Measurements from ENCODE around the gene KIRREL3. TPM values are rescaled to one million over a fixed set of nuclear protein-coding genes. Genes with fewer than 3 reads are reported as not detected.

Gene KIRREL3
- total RNA-seq, 1 donor from 2014 or later: 2.1 TPM

DNA sequence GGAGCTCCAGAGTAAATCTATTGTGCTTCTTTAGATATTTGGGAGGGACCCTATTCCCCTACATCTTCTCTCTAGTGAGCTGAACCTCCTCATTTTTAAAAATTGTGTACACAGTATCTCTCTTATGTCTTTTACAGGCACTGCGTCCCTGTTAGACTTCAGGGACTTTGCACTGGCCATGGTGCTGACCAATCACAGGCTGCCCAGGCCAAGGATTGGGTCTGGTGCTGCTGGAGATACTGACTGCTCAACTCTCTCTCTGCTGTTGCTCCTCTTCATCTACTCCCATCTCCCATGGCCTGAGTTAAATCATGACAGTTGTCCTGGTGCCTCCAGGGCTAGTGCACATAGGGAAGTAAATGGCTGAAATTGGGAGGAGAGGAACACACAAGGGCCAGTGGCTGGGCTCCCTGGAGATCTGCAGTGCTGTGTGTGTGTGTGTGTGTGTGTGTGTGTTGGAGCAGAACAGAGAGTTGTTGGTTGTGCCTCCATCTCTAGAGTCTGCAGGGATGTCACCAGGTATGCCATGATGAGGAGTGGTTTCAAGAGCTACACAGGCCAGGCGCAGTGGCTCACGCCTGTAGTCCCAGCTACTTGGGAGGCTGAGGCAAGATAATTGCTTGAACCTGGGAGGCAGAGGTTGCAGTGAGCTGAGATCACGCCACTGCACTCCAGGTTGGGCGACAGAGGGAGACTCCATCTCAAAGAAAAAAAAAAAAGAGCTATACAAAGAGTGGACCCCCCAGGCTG lies 489.8 kb downstream of the KIRREL3 start:
- no peak for DNase-seq

DNA sequence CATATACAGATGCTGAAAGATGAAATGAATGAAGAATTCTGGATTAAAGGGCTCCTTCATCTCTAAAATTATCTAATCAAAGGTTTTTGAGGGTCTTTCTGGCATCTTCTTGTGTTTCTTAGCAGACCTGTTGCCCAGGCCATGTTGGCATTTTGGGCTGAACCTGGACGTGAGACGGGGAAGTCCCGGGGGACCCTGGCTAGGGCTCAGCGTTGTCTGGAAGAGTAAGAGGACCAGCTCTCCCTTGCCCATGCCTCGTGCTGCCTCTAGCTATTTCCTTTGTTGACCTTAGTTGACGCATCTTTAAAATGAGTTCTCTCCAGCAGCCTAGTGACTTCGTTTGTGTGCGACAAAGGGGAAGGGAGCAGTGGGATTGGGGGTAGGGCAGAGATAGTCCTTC lies 492.9 kb downstream of the KIRREL3 start:
- DNase-seq: no peak

DNA sequence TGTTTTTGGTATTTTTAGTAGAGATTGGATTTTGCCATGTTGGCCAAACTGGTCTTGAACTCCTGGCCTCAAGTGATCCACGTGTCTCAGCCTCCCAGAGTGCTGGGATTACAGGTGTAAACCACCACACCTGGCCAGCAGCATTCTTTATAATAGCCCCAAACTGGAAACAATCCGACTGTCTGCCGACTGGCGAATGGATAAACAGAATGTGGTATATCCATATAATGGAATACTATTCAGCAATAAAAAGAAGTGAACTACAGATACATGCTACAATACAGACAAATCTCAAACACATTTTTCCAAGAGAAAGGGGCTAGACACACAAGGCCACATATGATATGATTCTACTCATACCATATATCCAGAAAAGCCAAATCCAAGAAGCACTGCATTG lies 493.8 kb downstream of the KIRREL3 start:
- DNase-seq: no peak

DNA sequence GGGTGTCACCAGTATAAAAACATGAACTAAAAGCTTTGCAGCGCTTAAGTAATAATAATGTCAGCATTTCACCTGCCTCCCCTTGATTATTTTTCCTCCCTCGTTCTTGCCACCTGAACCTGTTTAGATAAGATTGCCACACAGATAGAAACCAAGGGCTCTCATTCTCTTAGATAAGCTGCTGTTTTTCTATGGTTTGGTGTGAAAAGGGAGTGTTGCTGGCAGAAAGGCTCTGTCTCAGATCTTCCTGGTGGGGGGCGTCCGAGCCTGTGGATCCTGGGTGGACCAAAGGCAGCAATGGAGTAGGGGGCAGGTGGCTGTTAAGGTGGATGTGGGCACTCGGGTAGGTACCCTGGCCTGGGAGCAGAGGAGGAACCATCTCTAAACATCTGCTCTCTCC lies 497.6 kb downstream of the KIRREL3 start:
- DNase-seq: no peak

DNA sequence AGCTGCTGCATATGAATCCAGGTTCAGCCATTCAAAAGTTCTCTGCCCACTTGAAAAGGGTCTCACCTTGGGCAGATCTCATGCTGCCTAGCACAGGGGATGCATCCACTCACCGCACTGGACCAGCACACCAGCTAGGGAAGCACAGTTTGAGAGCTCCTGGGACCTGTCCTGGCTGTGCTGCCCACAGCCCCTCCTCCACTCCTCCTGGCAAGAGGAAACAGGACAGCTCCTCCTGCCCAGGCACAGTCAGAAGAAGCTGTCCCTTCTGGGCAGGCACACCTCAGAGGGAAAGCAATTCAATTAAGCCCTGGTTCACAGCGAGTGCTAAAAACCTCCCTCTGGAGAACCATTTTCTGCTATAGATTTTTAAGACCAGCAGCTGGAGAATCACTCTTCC lies 498.4 kb downstream of the KIRREL3 start:
- DNase-seq: no peak

DNA sequence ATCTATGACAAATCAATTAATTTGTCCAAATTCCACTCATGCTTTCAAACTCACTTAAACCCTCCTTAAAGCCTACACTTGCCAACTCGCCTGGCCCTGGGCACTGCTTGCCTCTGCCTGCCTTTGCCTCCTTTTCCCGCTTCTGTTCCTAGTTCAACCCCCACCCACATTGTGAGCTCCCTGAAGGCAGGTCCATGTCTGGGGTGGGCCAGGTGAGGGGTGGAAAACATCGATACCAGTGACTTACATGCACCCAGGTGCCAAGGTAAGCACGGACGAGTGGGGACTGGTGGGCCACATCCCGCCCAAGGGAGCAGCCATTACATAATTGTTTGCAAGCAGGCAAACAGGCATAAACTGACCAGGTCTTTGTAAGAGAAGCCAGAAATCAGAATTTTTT lies 498.9 kb downstream of the KIRREL3 start:
- DNase-seq: no peak

DNA sequence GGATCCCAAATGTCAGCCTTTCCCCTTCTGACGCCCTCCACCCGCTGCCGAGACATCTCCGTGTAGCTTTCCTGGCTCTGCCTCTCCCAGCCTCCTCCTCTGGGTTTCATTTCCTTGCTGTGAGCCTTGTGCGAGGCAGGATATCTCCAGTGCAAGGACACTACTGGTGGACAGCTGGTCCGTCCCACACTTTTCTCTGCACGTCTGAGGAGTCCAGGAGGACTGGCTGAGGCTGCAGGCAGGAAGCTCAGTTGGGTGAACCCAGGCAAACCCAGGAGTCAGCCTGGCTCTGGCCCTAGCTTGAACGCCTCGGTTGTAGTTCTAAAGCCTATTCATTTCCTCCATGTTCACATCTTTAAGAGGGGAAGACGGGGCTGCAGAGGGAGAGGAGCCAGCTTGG lies 499.6 kb downstream of the KIRREL3 start:
- no peak for DNase-seq

DNA sequence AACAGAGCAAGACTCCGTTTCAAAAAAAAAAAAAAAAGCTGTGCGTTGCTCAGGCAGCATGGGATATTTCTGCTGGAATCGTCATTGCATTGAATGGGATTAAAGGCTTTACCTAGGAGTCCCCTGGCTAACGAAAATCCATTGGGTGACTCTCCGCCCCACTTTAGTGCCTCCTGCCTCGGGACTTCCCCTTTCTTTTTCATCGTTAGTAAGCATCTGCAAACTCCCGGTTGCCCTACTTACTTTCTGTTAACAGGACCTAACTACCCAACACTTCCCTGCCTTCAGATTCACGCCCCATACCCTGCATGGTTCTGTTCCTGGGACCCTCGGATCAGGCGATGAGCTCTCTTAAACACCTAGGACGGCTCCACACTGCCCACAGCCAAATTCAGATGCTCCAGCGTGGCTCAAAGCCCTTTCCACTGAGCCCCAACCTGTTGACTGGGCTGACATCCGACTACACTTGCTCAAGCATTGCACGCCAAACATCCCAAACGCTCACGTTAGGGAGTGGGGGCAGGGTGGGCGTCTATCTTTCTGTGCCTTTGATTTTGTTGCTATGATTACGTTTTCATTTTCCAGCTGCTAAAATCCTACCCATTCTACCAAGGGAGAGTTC lies 501.3 kb downstream of the KIRREL3 start:
- DNase-seq: no peak

DNA sequence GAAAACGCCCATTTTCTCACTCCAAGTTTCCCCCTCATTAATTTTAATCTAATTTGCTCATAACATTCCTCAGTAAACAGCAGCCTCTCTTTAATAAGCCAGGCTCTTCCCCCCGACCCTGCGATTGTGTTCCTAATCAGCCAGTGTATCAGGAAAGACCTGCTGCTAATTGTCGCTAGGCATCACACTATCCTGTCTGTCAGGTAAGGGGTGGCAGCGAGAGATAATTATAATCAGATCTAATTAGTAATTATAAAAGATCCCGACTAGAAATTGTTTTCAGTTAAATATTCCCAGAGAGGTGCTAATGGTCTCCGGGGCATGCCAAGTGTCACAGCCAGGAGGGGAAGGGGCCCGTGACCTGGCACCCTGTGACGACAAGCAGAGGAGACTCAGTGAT lies 502.3 kb downstream of the KIRREL3 start:
- no peak for DNase-seq

DNA sequence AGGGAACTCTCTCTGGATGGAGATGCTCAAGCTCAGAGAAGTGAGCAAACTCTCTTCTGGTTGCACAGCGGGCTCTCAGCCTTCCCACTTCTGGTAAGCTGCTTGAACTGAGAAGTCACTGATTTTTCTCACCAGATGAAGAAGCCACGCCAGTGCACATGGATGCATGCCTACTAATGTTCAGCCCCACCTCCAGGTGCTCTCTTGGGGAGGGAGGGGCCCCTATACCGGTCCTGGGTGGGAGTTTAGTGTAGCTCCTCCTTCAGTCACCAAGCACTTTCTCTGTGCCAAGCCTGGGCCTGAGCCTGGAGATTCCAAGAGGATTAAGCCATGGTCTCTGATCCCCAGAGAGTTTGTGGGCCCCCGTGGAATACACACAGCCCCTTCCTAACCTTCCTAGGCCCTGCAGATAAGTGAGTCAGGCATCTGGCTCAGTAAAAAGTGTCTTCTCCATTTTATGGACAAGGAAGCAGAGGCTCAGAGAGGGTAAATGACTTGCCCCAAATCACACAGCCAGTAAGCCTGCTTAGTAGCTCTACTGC lies 502.9 kb downstream of the KIRREL3 start:
- peak; percentile 8 for DNase-seq

DNA sequence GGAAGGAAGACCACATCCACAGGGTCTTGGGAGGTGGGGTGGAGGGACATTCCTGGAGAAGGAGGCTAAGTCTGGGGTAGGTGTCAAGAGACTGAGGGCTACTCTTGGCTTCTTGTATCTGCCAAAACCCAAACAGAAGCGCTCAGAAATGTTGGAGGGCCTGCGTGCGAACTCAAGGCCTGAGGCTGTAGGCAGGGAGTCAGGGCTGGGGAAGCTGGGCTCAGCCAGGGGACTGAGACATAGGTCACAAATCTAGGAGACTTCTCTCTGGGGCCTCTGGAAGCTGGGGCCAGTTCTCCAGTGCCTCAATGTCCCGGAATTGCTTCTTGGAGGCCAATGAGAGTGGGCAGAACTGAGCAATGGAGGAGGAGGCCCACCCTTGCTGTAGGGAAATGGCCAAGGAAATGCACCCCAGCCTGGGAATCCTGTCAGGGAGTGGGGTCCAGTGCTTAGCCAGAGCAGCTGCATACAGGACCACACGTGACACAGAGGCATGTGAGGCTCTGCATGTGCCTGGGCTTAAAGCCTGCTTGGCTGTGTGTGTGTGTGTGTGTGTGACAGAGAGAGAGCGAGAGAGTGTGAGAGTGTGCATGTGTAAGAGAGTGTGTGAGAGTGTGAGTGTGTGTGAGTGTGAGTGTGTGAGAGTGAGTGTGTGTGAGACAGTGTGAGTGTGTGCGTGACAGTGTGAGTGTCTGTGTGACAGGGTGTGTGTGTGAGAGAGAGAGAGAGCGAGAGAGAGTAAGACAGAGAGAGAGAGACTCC lies 503.8 kb downstream of the KIRREL3 start:
- DNase-seq: peak; percentile 68

DNA sequence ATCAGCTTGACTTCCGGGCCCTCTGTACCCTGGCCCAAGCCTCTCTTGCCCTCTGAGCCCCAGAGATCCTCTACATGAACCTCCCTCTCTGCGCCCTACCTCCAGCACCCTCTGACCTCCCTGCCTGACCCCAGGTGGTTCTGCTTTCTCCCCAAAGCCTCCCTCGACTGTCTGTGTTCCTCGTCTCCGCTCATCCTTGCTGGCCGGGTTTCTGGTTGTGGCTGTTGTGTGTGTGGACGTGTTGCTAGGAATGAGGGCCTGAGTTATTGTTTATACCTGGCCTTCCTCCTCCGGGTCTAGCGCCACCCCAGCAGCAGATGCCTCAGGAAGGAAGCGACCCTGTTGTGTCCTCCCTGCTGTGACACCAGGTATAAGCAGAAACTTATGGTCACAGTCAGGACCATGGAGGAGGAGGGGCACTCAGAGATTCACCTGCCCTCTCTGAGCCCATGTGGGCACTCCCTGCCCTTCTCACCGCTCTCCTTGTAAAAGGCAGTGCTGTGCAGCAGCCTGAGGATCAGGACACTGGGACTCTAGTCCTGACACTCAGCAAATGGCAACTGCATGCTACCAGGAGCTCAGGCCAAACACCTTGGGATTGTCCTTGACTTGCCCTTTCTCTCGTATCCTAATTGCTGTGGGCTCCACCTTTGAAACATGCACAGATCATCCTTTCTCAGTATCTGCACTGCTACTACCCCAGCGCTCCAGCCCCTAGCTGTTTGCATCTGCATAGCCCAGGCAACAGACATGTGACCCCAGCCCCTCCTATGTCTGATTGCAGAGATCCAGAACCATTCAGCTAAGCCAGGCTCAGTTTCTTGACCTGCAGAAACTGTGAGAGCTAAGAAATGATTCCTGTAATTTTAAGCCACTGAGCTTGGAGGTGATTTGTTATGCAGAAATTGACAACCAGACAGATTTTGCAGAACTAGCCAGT lies 505.0 kb downstream of the KIRREL3 start:
- DNase-seq: no peak

DNA sequence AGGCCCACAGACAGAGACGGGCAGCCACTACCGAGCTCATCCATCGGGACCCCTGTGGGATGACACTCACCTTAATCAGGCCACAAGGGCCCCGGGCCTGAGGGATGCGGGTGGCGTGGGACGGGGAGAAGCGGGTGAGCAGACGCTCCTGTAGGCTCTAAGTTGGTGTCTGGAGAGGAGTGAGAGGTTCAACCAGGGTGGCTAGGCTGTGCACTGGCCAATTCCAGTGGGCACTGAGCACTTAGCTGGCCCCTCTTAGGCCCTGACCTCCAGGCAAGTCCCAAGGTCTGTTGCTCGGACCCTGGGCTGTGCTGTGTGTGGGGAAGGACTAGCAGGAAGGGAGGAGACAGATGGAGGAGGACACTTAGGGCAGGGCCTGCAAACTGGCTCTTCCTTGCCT lies 505.7 kb downstream of the KIRREL3 start:
- no peak for DNase-seq

DNA sequence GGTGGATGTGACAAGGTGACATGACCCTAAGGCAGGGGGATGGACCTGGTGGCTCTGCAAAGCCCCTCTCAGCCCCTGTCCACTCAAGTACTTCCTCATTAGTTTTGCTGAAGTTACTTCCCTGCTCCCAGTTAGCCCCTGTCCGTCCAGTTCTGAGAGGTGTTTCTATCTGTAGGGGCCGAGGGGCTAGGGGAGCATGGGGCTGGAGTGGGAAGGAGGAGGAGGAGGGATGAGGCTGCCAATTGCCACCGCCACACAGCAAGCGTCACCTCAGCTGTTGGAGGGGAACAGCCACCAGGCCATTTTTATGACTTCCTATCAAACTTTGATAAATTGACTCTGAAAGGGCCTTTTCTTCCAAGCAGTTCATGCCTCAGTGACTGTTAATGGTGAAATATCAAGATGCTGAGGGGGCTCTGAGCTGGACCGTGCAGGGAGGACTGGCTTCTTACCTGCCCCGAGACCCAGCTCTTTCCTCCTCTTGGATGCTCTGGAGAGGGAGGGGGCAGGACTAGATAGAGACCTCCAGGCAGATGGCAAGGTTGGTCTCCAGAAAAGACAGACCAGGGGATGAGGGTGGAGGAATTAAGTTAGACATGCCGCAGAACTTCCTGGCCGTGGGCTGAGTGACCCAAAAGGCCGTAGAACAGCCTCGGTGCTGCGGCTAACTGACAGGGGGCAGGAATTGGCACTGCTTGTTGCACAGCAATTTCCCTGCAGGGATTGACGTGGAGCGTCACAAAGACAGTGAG lies 508.1 kb downstream of the KIRREL3 start:
- DNase-seq: no peak

DNA sequence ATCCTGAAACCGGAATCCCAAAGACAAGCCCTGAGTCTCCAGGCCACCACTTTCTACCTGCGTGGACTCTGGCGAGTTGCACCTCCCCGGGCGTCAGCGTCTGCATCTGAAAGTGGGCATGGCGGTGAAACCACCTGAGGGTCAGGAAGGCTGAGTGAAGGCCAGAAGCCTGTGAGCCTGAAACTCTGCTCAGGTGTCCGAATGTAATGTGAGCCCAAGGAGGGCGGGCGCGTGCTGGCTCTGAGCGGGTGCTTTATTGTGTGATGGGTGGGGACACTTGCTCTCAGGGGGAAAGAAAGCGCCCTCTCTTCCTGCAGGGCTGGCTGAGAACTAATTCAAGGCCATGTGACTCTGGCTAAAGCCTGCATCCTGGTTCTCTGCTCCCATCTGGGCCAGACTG lies 509.5 kb downstream of the KIRREL3 start:
- DNase-seq: no peak

DNA sequence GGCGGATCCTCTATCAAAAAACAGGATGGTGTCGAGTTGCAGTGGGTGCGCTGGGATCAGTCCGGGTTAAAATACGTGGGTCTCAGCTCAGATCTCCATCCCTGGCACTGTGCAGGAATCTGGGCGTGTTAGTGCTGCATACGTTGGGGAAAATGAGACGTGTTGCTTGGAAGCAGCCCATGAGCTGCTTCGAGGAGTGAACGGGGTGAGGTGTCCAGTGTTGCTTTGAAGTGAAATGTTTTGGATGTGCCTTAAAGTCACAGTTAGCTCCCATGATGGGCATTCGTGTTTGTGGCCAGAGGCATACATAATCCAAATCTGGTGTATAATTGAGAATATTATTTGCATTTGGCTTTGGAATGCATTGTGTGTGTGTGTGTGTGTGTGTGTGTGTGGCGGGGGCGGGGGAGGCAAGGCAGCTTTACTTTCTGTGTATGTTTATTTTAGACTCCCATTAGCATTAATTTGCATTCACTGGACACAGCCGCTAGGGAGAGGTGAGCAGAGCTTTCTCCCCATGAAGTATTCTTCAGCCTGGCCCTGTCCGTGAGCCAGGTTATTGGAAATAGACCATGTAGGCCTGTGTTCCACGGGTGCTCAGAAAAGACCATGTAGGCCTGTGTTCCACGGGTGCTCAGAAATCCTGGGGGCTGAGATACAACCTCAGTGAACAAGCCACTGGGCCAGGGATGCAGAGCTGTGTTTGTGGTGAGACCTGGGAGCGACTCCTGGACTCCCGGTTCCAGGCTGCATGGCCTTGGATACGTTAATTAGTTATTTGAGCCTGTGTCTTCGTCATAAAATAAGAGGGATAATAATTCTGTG lies 510.5 kb downstream of the KIRREL3 start:
- no peak for DNase-seq

DNA sequence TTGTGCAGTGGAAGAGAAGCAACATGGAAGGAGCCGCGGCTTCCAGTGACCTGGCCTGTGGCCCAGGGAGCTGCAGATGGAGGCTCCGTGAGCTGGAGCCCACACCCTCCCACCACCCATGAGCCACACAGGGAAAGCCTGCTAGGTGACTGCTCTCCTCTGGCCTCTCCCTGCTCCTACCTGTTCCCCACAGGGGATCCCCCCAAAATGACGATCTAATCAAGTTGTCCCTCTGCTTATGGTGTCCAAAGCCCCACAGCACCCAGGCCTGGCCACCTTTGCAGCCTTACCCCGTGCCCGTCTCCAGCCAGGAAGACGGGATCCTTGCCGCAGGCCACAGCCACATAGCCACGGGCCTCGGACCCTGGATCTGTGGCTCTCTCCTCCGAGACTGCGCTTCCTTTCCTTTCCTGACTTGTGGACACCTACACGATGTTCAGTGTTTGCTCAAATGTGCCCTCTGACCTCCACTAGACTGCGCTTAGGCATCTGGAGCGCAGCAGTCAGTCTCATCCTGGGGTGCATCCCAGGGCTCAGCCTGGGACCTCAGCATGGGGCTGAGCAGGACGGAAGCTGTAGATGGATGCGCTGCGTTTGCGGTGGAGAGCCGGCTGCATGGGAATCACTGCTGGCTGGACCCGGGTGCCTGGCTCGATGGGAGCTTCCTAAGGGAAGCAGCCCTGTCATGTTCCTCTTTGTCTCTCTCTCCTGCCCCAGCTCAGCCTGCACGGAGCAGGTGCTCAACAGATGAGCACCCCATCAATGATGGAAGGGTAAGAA lies 511.8 kb downstream of the KIRREL3 start:
- no peak for DNase-seq

DNA sequence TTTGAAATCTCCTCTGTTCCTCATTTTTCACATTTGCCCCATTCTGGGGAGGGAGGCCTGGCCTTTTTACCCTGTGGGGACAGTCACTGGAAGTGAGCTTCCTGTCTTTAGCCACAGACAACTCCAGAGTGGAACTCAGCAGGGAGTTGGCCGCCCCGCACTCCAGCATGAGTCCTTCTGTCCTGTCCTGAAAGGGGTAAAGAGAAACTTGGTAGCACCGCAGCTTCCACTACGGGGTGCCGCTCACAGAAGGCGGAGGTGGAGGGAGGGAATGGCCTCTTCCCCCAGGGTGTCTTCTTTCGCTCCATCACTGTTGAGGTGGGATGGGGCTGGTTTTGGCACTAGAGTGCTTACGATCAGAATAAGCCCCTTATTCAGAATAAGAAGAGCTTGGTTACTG lies 512.9 kb downstream of the KIRREL3 start:
- no peak for DNase-seq

DNA sequence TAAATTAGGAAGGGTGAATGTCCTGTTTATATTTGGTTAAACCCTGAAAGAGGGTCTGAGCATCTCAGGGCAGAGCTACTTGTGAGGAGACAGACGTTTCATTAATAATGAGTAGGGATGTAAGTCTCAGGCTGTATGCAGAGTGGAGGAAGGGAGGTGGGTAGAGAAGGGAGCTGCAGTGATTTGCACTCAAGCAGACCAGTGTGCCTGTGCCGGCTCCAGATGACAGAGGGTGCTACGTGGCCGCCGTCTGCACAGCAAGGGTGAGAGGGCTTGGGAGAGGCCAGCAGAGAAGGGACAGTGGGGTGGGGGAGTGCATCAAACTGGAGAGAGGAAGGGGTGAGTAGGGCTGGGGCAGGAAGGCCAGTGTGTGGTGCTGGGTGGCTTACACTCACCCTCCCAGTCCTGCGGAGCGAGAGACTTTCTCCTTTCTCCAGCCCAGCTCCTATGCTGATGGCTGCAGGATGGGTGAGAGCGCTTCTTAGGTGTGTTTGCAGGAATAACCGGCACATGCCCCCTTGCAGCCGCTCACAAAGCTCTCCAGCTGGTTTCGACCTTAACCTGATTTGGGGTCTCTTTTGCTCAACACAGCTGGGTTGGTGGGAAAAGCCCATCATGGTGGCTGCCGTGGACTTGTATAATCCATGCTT lies 514.5 kb downstream of the KIRREL3 start:
- no peak for DNase-seq
